ENCODE measurements around the gene ANP32B.

ANP32B gene

DNA sequence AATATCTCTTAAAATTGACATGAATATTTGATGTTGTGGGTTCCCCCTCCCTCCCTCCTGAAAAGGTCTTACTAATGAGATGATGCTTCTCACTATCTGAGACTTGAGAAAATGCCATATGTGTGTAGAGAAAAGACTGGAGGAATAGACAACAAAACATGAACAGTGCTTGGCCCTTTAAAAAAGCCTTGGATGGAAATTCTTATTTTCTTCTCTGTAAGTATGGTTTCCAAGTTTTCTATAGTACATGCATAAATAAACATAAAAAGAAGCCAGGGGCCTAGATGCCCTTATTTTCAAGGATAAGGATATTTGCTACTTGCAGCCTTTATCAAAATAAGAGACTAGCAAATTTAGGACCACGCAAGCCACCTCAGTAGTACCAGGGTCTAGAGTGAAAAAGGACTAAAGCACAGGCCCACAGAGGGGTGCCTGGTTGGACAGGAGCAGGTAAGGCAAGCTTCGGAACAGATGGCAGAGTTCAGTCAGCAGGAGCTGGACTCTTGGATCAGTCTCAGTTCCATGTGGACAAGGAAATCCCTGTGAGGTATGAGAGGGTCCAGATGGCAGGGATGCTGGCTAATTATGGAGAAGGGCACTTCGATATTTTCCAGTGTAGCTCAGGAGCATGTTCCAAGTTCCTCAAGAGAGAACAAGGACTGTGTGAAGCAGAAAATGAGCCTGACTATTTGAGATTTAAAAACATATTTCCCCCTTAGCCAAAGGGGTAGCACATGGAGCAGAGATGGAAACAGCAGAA, 4.6 kb upstream of the ANP32B start:
- no peak overlapping the region for H3K4me3 ChIP-seq (ENCODE audit: low read depth, low read length)
- no peak for DNase-seq (ENCODE audit: low read depth)
- TF ChIP-seq, protein P1, sequence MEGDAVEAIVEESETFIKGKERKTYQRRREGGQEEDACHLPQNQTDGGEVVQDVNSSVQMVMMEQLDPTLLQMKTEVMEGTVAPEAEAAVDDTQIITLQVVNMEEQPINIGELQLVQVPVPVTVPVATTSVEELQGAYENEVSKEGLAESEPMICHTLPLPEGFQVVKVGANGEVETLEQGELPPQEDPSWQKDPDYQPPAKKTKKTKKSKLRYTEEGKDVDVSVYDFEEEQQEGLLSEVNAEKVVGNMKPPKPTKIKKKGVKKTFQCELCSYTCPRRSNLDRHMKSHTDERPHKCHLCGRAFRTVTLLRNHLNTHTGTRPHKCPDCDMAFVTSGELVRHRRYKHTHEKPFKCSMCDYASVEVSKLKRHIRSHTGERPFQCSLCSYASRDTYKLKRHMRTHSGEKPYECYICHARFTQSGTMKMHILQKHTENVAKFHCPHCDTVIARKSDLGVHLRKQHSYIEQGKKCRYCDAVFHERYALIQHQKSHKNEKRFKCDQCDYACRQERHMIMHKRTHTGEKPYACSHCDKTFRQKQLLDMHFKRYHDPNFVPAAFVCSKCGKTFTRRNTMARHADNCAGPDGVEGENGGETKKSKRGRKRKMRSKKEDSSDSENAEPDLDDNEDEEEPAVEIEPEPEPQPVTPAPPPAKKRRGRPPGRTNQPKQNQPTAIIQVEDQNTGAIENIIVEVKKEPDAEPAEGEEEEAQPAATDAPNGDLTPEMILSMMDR (conservative IDR thresholded peaks at IDR 0.05; ENCODE audit: low read depth, low read length) = no peak

DNA sequence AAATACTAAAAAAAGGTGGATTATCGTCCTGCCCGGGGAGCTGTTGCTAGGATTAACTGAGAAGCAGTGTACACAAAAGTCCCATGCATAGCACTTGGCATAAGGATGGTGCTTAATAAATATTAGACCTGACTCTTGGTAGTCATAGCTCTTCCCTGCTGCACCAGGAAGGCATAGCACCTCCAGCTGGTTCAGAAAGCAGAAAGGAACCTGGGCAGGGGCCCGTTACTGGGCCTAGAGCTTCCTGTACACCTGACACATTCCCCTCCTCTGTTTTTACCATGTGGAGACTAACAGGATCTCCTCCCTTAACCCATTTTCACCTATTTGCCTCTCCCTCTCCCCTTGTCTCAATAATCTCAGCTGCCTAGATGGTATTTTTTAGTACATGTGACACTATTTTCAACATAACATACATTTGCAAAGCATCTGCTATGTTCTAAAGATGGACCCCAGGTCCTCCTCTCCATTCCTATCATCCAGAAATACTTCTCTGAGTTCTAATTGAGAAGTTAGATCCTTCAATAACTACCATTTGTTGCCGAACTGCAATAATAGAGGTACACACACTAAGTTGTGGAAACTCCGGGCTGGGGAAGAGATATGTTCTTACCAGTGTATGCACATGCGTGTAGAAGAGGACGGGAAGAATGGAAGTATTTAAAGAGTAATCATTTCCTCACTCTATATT, 3.2 kb upstream of the ANP32B start:
- TF ChIP-seq, protein P1 (conservative IDR thresholded peaks at IDR 0.05; ENCODE audit: low read depth, low read length) = no peak
- no peak overlapping the region for H3K4me3 ChIP-seq (ENCODE audit: low read depth, low read length)
- DNase-seq (ENCODE audit: low read depth) = no peak

DNA sequence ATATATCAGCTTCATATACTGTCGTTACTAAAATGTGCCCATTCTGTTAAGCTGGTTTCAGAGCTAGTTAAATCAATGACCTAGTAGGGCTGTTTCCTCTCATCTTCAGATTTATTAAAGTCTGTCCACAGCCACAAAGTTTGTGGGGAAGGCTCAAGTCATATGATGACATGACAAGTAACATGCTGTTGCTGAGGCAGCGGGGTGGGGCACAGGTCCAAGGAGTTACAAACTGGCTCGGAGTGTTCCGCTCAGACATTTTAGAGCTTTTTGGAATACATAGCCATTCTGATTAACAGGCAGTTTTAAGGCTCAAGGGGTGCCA, 2.7 kb upstream of the ANP32B start:
- H3K4me3 ChIP-seq (ENCODE audit: low read depth, low read length) = no peak overlapping the region
- no peak for DNase-seq (ENCODE audit: low read depth)
- TF ChIP-seq, protein P1 (conservative IDR thresholded peaks at IDR 0.05; ENCODE audit: low read depth, low read length) = no peak

DNA sequence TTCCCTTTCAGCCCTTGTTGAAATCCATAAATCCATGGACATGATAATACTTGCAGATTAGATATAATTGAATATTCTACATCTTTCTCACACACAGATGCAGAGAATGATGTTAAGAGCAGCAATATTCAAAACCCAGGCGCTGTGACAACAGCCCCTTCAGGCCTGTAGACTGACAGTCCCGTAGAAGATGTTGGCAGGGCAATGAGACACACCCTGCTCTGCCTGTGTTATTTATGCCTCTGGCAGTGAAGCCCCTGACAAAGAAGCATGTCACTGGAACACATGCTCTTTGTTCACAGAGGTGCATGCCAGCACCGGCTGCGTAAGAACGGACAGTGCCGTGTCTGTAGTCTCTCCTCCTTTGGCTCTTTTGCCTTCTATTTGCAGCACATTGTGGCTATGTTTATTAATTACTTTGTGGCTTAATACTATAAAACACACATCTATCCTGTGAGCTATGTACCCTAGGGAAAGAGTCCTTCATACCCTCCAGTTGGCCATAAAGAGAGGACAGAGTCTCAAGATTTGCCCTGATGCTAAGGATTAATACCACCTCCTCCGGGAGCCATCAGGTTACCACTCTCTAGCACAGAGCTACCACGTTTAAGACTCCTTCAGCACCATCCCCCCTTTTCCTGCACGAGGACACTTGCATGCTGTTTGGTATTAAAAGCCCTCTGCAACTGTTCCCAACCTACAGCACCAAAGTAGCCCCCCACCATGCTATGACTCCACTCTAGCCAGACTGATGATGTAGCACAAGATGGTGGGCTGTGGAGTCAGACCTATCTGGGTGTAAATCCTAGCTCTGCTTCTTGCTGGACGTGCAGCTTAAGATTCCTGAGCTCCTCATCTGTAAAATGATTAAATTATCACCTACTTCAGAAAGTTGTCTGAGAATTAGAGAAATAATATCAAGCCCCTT, 2.0 kb upstream of the ANP32B start:
- DNase-seq (ENCODE audit: low read depth) = no peak
- H3K4me3 ChIP-seq (ENCODE audit: low read depth, low read length) = no peak overlapping the region
- TF ChIP-seq, protein P1 (conservative IDR thresholded peaks at IDR 0.05; ENCODE audit: low read depth, low read length) = no peak

DNA sequence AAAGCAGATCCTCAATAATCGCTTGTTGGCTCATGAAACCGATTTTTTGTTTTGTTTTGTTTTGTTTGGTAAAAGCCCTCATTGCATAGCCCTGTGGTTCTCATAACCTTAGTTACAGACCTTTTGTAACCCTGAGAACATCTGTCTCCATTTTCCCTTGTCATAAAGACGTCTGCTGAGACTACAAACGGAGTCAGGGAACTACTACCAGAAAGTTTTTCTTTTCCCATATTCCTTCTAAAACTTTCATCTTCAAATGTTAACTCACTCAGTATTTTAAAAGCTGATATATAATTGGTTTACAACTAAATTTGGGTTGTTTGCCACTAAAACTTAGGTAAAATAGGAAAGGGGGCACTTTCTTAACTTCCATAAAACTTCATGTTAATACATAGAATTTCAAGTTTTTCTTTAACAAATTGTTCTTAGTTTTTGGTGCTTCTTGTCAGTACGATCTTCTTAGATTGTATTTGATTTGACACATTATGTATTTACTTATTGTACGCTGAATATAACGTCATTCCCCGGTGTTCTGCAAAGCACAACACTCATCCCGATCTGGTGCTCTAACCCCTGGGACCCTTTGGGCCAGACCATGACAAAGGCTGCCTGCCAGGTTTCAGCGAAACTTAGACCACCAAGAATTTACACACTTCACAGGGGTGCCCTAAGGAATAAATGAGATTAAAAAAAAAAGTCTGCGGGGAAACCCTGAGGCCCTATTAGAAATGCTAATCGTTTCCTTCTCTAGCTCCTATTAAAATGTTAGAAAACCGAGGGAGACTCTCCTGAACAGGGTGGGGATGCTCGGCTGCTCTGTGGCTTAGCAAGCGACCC, 1.1 kb upstream of the ANP32B start:
- TF ChIP-seq, protein P1 (conservative IDR thresholded peaks at IDR 0.05; ENCODE audit: low read depth, low read length) = no peak
- DNase-seq (ENCODE audit: low read depth) = peak; percentile 36
- H3K4me3 ChIP-seq (ENCODE audit: low read depth, low read length) = peak overlapping the region; percentile 88

DNA sequence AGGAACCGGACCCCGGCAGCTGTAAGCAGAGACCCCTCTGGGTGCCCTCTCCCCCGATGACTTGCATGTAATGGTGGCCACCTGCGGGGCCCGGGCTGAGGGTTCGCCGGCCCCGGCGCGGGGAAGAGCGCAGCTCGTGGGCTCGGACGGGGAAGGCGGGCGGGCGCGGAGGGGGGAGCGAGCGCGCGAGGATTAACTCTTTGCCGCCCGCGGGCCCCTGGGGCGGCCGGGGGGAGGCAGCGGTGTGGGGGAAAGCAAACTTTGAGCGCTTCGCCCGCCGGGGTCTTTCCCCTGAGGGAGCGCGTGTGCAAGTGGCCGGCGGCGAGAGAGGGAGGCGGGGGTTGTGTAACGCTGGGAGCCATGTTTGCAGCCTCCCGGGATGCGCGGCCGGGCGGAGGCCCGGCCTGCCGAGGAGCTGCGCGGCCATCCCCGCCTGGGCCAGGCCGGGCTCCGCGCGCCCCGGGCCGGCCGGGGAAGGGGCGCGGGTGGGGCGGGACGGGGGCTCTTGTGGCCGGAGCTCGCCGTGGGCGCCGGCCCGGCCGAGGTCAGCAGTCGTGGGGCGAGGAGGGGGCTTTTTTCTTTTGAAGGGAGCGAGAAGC, 547 bp downstream of the ANP32B start:
- DNase-seq (ENCODE audit: low read depth) = peak; percentile 44
- peak overlapping the region; percentile 88 for H3K4me3 ChIP-seq (ENCODE audit: low read depth, low read length)
- TF ChIP-seq, protein P1 (conservative IDR thresholded peaks at IDR 0.05; ENCODE audit: low read depth, low read length) = no peak
